Glutamatergic neuron (in vitro differentiated cells): ENCODE results near the gene TRMT61A. TPM values are rescaled to one million over a fixed set of nuclear protein-coding genes. Genes with fewer than 3 reads are reported as not detected.
A peak's percentile ranks its signal among the peaks of the same experiment; 100 is the strongest.

Source experiments
- DNase-seq: peaks from one replicate; pipeline ENCODE4 v3.0.0; 2022
- H3K27ac Mint-ChIP-seq: one replicate; pipeline ENCODE4 v1.8.0; 2020; ENCODE audit warnings: mild to moderate bottlenecking, mixed read lengths, inconsistent platforms; ENCODE audit not compliant: unreplicated experiment
- H3K27me3 Mint-ChIP-seq: one replicate; pipeline ENCODE4 v1.8.0; 2020; ENCODE audit warnings: mild to moderate bottlenecking, moderate library complexity, mixed read lengths, inconsistent platforms; ENCODE audit not compliant: unreplicated experiment
- H3K36me3 Mint-ChIP-seq: one replicate; pipeline ENCODE4 v1.8.0; 2020; ENCODE audit warnings: mild to moderate bottlenecking, mixed read lengths, inconsistent platforms; ENCODE audit not compliant: unreplicated experiment
- H3K4me1 Mint-ChIP-seq: one replicate; pipeline ENCODE4 v1.8.0; 2020; ENCODE audit warnings: mild to moderate bottlenecking, low read depth, mixed read lengths, inconsistent platforms; ENCODE audit not compliant: unreplicated experiment
- H3K4me3 Mint-ChIP-seq: one replicate; pipeline ENCODE4 v1.8.0; 2020; ENCODE audit warnings: mild to moderate bottlenecking, mixed read lengths, inconsistent platforms; ENCODE audit not compliant: unreplicated experiment
- H3K9me3 Mint-ChIP-seq: one replicate; pipeline ENCODE4 v1.8.0; 2020; ENCODE audit warnings: mild to moderate bottlenecking, moderate library complexity, mixed read lengths, inconsistent platforms; ENCODE audit not compliant: unreplicated experiment
- total RNA-seq: library from RNA; stranded (reverse); fragmentation: NEBNext Ultra II Directional; extraction: Animal tissue kit (Norgen Biotek cat#: 25700); gene quantifications from one replicate; pipeline ENCODE4 v1.2.1, GENCODE V29; 2021; ENCODE audit not compliant: unreplicated experiment
- TF ChIP-seq, protein P1 (sequence below): fragments of 200-600 bp; sonication (generic); IDR thresholded peaks from one replicate; pipeline ENCODE4 v1.5.0; 2021; ENCODE audit not compliant: partially characterized antibody, unreplicated experiment

Gene TRMT61A
- total RNA-seq, 1 donor from 2014 or later = 7.8 TPM

DNA sequence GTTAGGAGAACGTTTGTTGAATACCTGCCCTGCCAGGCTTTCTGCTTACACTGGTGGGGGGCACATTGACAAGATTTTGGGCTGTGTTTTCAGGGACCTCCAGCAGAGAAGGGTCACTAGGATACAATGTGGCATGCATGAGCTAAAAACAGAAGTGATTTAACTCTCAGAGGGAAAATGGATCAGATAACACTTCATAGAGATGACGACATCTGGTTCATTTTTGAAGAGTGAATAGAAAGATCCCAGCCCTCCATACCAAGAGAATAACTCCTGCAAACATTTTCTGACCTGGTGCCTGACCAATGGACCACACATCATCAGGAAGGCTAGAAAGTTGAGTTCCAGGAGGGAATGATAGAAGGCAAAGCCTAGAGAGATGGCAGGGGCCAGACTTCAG is 40.0 kb upstream of the TRMT61A start:
- Mint-ChIP-seq H3K4me3 (peak overlapping the region; percentile 8), H3K9me3 (no peaks in the 10 kb centered on the region), H3K27me3 (peaks cover 2% of the 10 kb centered on the region), H3K36me3 (no peaks in the 10 kb centered on the region), H3K4me1 (peaks cover 10% of the 10 kb centered on the region), H3K27ac (peak overlapping the region; percentile 57)
- DNase-seq = no peak
- TF ChIP-seq, protein P1, sequence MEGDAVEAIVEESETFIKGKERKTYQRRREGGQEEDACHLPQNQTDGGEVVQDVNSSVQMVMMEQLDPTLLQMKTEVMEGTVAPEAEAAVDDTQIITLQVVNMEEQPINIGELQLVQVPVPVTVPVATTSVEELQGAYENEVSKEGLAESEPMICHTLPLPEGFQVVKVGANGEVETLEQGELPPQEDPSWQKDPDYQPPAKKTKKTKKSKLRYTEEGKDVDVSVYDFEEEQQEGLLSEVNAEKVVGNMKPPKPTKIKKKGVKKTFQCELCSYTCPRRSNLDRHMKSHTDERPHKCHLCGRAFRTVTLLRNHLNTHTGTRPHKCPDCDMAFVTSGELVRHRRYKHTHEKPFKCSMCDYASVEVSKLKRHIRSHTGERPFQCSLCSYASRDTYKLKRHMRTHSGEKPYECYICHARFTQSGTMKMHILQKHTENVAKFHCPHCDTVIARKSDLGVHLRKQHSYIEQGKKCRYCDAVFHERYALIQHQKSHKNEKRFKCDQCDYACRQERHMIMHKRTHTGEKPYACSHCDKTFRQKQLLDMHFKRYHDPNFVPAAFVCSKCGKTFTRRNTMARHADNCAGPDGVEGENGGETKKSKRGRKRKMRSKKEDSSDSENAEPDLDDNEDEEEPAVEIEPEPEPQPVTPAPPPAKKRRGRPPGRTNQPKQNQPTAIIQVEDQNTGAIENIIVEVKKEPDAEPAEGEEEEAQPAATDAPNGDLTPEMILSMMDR = no peak

DNA sequence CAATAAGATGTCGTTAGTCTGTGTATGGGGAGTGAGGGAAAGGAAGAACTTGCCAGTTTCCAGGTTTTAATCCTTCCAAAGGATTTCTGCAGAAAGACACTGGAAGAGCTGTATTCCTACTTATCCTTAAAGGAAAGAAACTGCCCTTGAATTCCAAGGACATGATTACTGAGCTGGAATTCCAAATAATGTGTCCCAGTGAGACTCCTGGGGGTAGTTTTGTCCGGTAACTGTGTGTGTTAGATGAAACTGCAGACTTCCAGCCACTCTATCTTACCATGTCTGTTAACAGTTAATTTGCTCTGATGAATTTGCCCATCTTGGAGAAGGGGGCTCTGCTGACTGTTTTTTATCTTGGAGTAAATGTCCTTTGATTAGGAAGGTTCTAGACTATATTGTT is 39.4 kb upstream of the TRMT61A start:
- Mint-ChIP-seq H3K4me3 (no peak overlapping the region), H3K36me3 (no peaks in the 10 kb centered on the region), H3K27me3 (peaks cover 2% of the 10 kb centered on the region), H3K9me3 (no peaks in the 10 kb centered on the region), H3K4me1 (peaks cover 10% of the 10 kb centered on the region), H3K27ac (peak overlapping the region; percentile 9)
- DNase-seq = no peak
- TF ChIP-seq, protein P1 = no peak

- peaks cover 2% of the 10 kb centered on the region for H3K27me3 Mint-ChIP-seq
- H3K4me1 Mint-ChIP-seq = peaks cover 10% of the 10 kb centered on the region
- no peaks in the 10 kb centered on the region for H3K9me3 Mint-ChIP-seq
- no peak overlapping the region for H3K4me3 Mint-ChIP-seq
- TF ChIP-seq, protein P1 = no peak
- DNase-seq = no peak
- no peak overlapping the region for H3K27ac Mint-ChIP-seq
- H3K36me3 Mint-ChIP-seq = no peaks in the 10 kb centered on the region
Observed at GRCh38 chr14:103491691-103492090, 37.3 kb upstream of the TRMT61A start.

DNA sequence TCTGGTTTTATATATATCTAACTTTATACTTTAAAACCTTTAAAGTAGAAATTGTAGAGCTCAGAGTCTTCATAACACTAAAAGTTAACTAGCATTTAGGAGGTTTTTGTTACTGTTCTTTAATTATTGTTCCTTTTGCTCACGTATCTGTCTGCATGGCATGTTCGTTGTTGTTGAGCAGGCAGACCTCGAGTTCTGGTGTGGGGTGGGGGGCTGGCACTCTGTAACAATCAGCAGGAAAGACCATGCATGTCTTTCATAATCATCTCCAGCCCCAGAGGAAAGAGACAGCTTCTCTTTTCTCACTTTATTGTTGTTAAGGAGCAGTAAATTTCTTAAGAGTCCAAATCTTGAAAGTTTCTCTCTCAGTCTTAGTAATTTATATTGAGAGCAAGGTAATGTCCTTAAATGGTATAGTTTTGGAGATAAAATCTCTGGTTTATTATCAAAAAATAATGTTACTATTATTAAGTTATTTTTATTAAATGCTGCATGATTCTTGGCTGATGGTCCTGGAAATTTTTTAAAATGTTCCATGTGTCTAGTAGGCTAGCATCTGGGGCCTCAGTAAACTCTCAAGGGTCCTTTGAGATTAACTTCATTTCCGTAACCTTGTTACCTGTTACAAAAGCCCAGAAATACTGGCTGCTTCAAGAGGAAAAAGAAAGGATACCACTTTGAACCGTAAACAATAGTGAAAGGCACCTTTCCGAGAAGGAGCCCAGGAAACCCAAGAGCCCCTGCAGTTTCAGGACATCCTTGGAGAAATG is 36.7 kb upstream of the TRMT61A start:
- no peak for DNase-seq
- TF ChIP-seq, protein P1 = no peak
- H3K9me3 Mint-ChIP-seq = no peaks in the 10 kb centered on the region
- H3K27ac Mint-ChIP-seq = no peak overlapping the region
- no peak overlapping the region for H3K4me3 Mint-ChIP-seq
- H3K36me3 Mint-ChIP-seq = no peaks in the 10 kb centered on the region
- H3K27me3 Mint-ChIP-seq = peaks cover under 1% of the 10 kb centered on the region
- H3K4me1 Mint-ChIP-seq = peaks cover 10% of the 10 kb centered on the region

GRCh38 chr14:103495854-103496253 is 33.1 kb upstream of the TRMT61A start:
- Mint-ChIP-seq H3K36me3 (no peaks in the 10 kb centered on the region), H3K9me3 (no peaks in the 10 kb centered on the region), H3K27me3 (peaks cover 3% of the 10 kb centered on the region), H3K27ac (no peak overlapping the region), H3K4me3 (no peak overlapping the region), H3K4me1 (peaks cover 7% of the 10 kb centered on the region)
- TF ChIP-seq, protein P1 = no peak
- DNase-seq = no peak
